Activated CD4-positive, alpha-beta T cell treated with anti-CD3 and anti-CD28 coated beads for 48 hours (primary cell): ENCODE measurements around the gene ELAVL3.
A peak's percentile ranks its signal among the peaks of the same experiment; 100 is the strongest.
"Not testable (repeated sequence)": the region's sequence is repeated elsewhere in the genome, so short reads cannot be mapped to it uniquely, and the experiment has no call there.

ENCODE experiments used
- DNase-seq: peaks from one replicate; pipeline ENCODE4 v3.0.0-alpha.2; 2020

The ELAVL3 gene

GRCh38 chr19:11435057-11435832, 45.6 kb downstream of the ELAVL3 start, which contains the start of the genes ODAD3 and PRKCSH:
Gene ODAD3 (minus strand): TSS chr19:11435121. CDS start chr19:11435016, 105 bp downstream.
Gene PRKCSH (plus strand): TSS chr19:11435635. CDS start chr19:11436118, 483 bp downstream.
- DNase-seq = peak; percentile 100

- no peak for DNase-seq
These were observed 46.2 kb downstream of the ELAVL3 start for GRCh38 chr19:11434703-11435056.

GRCh38 chr19:11433526-11433925, 47.3 kb downstream of the ELAVL3 start:
- not testable (repeated sequence) for DNase-seq

GRCh38 chr19:11426656-11427055, 54.2 kb downstream of the ELAVL3 start:
- DNase-seq = no peak

GRCh38 chr19:11425719-11426457, 55.0 kb downstream of the ELAVL3 start:
- peak; percentile 25 for DNase-seq

- DNase-seq = no peak
These were observed 57.1 kb downstream of the ELAVL3 start for GRCh38 chr19:11423791-11424181.

- DNase-seq = no peak
These were observed 57.6 kb downstream of the ELAVL3 start for GRCh38 chr19:11423164-11423790.

- DNase-seq = peak; percentile 77
These were observed 58.4 kb downstream of the ELAVL3 start for GRCh38 chr19:11422163-11423065.

- DNase-seq = peak; percentile 63
These were observed 59.3 kb downstream of the ELAVL3 start for GRCh38 chr19:11421371-11422098.

GRCh38 chr19:11420429-11421370, 60.1 kb downstream of the ELAVL3 start:
- DNase-seq = no peak

- DNase-seq = no peak
These were observed 62.0 kb downstream of the ELAVL3 start, which contains the start of gene RGL3 for GRCh38 chr19:11418549-11419506. Gene RGL3 (minus strand): TSS chr19:11419314. CDS start chr19:11419278, 36 bp downstream.

- DNase-seq = no peak
These were observed 62.7 kb downstream of the ELAVL3 start for GRCh38 chr19:11418094-11418548.

- DNase-seq = no peak
These were observed 64.3 kb downstream of the ELAVL3 start for GRCh38 chr19:11416346-11417052.

- DNase-seq = no peak
These were observed 66.3 kb downstream of the ELAVL3 start for GRCh38 chr19:11414544-11414943.

- no peak for DNase-seq
These were observed 70.2 kb downstream of the ELAVL3 start for GRCh38 chr19:11410682-11411081.

GRCh38 chr19:11408591-11408990, 72.3 kb downstream of the ELAVL3 start:
- no peak for DNase-seq

- not testable (repeated sequence) for DNase-seq
These were observed 74.1 kb downstream of the ELAVL3 start for GRCh38 chr19:11406703-11407236.
